ENCODE data around the gene LYPD6B.
A peak's percentile ranks its signal among the peaks of the same experiment; 100 is the strongest.

Gene LYPD6B

DNA sequence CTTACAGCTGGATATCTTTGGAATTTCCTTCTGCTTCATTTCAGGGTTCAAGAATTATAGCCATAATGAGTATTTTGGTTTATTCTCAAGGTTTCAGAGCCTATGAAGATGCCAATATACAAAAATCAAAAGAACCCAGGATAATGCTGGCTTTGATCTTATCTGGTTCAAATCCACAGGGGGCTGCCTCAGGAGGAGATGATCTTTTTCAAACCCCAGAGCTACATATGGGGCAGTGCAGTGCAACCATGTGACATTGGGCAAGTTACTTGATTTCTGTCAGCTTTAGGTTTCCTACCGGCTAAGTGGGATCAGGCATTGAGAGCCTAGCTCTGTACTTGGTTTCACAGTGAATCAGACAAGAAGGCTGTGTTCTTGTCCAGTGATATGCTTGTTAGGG lies 23.0 kb upstream of the LYPD6B start:
- no peak for DNase-seq

GRCh38 chr2:149015926-149016563 lies 22.5 kb upstream of the LYPD6B start:
- no peak for DNase-seq

- peak; percentile 43 for DNase-seq
Measured at GRCh38 chr2:149017116-149017985, 21.1 kb upstream of the LYPD6B start.

DNA sequence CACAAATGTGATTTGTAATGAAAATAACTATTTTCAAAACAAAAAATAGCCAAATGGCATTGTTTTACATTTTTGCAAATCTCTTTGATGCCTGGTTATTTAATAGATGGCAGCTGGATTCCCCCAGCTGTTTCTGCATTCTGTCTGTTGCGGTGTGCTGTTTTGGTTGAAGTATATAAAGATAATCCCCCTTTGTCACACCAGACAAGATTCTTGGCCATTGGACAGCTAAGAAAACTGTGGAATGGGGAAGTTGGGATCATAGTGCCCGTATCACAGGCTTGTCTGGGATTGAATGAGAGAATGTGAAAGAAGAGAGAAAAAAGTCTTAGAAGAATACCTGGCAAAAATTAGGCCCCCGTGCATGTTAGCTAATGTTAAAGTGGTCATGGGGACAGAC lies 19.5 kb upstream of the LYPD6B start:
- no peak for DNase-seq

GRCh38 chr2:149019768-149020167 lies 18.7 kb upstream of the LYPD6B start:
- no peak for DNase-seq

DNA sequence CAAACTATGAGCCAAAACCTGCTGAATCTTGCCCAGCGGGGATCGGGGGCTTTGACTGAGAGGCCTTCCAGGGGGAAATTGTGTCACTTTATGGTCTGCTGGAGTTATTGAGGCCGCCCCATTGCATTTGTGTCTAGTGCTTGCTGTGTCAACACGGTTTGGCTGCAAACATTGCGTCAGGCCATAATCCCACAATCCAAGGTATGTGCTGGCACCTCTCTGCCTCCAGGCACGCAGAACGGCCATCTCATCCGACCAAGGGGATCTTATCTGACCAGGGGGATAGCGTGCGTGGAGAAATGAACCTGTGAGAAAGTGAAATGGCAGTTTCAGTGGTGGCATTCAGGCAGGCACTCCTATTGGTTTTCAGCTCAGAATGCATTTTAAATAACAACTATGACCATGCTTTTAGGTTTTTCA lies 18.1 kb upstream of the LYPD6B start:
- DNase-seq: no peak

- no peak for DNase-seq
Measured at GRCh38 chr2:149021271-149021719, 17.2 kb upstream of the LYPD6B start.

DNA sequence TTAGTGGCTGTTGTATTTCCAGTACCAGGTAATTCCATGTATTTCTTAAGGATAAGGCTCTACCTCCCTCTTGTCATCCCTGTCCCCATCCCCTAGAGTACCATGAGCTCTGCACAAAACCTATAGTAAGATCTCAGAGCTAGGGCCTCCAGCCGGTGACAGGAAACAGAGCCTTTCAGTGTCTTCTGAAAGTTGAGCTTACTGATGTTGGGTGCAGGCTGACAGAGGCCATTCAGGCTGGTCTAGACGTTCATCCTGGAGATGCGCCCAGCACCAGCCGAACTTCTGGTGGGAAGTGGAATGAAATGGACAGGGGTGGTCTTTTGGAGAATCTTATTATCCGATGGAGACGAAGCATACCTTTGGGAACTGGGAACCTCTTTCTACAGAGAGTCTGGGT lies 16.7 kb upstream of the LYPD6B start:
- DNase-seq: no peak

- no peak for DNase-seq
Measured at GRCh38 chr2:149023091-149023490, 15.4 kb upstream of the LYPD6B start.

GRCh38 chr2:149027590-149028250 lies 10.8 kb upstream of the LYPD6B start:
- no peak for DNase-seq

GRCh38 chr2:149028377-149028776 lies 10.1 kb upstream of the LYPD6B start:
- no peak for DNase-seq

DNA sequence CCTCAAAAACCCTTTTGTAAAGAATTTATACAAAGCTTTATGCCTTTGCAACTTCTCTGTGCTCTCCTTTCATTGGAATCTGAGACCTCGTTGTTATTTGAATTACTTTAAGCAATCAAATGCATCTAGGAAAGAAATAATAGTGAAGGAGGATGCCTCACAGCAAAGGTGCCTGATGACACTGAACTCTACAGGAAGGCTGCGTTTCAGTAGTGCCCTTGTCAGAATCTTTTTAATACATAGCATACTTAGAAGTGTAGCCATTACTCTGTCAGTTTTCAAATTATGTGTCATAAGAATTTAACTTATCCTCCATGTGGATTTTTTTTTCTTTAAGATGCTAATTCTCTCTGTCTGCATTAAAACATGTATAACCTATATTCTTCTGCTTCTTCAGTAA lies 9.6 kb upstream of the LYPD6B start:
- no peak for DNase-seq

DNA sequence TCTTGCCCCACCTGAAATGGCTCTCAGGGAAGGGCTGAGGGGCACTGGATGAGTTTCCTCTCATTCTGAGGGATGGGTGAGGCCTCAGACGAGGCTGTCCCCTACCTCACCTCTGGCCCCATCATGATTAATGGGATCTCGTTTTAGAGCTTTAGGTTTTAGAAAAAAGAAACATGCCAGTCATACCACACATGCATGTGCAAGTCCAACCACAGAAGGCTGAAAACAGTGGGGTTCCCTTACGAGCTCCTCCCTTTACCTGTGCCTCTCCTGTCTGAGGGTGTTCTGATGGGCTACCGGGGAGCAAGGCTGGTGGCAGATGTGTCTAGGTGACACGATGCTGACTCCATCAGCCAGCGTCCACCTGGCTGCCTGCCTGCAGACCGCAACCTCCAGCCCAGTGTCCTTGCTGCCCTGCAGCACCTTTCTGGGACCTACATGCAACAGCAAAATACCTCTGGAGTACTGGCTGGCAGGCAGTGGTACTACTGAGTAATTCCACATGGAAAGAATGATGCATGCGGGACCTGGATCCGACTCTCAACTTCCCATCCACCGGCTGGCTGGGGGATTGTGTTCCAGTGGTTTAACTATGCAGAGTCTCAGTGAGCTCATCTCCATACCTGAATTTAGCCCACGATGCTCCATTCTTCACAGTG lies 9.1 kb upstream of the LYPD6B start:
- DNase-seq: no peak

- DNase-seq: no peak
Measured at GRCh38 chr2:149031396-149031795, 7.1 kb upstream of the LYPD6B start.

DNA sequence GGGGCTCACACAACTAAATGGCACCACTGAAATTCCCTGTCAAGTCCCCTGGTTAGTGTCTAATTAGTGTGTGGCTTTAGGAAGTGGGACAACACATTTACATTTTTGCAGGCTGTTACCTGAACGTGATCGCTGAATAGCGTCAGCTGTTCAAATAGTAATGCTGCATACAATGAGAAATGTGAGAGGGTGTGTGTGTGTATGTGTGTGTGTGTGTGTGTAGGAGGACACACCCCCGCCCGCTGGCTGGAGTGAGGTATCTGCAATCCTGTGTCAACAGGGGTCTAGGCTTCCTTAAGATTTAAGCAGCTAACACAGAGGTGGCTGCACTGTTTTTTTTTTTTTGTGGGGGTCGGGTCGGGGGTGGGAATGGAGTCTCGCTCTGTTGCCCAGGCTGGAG lies 4.8 kb upstream of the LYPD6B start:
- DNase-seq: no peak

DNA sequence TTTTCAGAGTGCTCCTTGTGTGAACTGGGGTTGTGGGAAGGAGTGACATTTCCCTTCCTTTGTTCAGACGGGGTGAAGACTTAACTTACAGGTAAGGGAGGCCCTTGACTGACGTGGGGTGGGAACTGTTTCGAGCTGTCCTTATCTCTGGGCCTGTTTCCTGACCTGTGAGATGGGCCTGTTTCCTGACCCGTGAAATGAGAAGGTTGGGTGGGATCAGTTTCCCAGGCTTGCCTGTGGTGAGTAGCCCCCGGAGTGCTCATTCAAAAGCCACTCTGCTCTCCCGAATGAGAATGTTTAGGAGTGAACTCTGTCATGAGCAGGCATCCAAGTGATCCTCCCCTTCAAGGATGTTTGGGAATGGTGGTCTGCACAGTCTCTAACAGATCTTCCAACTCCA lies 4.1 kb upstream of the LYPD6B start:
- no peak for DNase-seq

- DNase-seq: no peak
Measured at GRCh38 chr2:149036507-149037293, 1.8 kb upstream of the LYPD6B start.

DNA sequence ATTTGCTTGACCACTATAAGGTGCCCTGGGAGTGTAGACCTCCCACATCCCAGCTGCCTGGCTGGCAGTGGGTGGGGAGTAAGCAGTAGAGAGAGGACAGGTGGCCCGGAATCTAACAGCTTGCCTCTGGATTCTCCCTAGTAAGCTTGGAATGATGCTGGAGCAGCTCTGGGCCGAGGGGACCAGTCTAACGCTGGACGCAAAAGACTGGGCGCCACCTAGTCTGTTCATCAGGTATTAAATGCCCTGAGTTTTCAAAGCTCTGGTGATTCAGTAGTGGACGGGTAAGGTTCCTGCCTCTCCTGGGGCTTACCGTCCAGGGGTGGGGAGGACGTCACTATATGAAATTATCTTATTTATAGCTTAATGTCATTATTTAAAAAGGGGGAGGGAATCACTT lies 648 bp upstream of the LYPD6B start:
- no peak for DNase-seq

GRCh38 chr2:149039213-149039724 lies 770 bp downstream of the LYPD6B start:
- DNase-seq: no peak

DNA sequence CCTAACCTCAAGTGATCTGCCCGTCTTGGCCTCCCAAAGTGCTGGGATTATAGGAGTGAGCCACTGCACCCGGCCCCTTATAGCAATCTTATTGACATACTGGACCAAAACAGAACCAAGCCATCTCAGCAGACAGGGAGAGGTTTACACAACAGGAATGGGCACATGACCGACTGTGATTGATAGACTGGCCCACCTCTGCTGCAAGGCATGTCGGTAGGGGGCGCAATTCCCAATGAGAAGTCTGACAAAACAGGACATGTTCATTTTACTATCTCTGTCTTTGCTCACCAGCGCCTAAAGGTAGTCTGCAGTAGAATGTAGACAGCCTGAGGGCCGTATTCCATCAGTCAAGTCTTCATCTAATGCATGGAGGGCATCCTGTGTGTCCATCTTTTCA lies 2.0 kb downstream of the LYPD6B start:
- DNase-seq: no peak

DNA sequence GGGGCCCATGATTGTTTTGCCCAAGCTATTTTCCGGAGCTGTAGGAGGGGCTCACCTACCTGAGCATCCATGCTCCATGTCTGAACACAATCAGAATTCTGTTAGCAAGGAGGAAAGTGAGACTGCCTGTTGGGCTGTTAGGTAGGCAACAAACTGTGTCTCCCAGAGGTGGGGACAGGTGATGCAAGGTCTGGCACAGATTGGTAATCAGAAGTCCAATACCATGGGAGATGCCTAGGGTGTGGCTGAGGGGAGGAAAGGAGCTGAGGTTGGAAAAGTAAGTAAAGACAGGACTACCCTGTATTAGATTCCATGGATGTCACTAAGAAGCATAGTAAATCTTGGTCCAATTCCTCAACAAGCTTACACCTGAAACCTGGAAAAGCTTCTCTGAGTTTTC lies 3.0 kb downstream of the LYPD6B start:
- DNase-seq: no peak

- DNase-seq: no peak
Measured at GRCh38 chr2:149042881-149043280, 4.4 kb downstream of the LYPD6B start.

Measured in T1000 (cell line).